Measurements from ENCODE around the gene MAP3K21. TPM values are rescaled to one million over a fixed set of nuclear protein-coding genes. Genes with fewer than 3 reads are reported as not detected.

Gene MAP3K21
- total and polyA plus RNA-seq, 2 donors (not counting 1 experiment from before 2014, with no cell fraction given) = 0.07 to 0.17 TPM

DNA sequence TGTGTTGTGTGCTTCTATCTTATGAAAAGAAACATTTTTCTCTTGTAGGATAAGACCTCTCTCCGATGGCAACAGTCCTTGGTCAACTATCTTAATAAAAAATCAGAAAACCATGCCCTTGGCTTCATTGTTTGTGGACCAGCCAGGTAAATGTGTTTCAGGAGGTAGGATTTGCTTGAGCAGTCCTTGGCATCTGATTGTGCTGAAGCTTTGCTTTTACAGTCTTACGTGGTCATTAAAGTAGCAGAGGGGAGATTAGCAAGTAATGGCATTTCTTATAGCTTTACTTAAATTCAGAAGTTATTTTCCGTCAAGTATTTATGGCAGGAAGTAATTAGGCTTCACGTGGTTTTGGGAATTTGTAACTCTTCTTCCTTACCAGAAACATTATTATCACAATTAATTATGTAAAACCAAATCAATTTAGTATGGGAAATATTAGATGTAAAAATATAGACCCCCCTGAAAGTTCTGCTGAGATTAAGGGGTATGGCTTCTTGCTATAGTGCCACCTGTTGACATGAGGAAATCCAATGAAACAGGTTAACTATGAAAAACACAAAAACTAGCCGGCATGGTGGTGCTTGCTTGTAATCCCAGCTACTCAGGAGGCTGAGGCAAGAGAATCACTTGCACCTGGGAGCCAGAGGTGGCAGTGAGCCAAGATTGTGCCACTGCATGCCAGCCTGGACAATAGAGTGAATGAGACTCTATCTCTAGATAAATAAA lies 49.0 kb downstream of the MAP3K21 start:
- no peaks in the 10 kb centered on the region for H3K9me3 ChIP-seq (ENCODE audit: control insufficient read depth, insufficient read depth, low read depth, low read length)
- no peaks in the 10 kb centered on the region for H3K36me3 ChIP-seq (ENCODE audit: control insufficient read depth, insufficient read depth, low read length)
- no peak for DNase-seq (ENCODE audit: low read depth in 2 of 2)
- no peaks in the 10 kb centered on the region for H4K20me1 ChIP-seq (ENCODE audit: control insufficient read depth, extremely low read depth, insufficient read depth, low read length)
- H3K4me2 ChIP-seq (ENCODE audit: extremely low read depth, insufficient read depth, low read length) = no peak overlapping the region
- H3K27me3 ChIP-seq (ENCODE audit: control insufficient read depth, insufficient read depth, low read length) = no peaks in the 10 kb centered on the region
- no peak overlapping the region for H2AFZ ChIP-seq (ENCODE audit: low read length)
- H3K27ac ChIP-seq (ENCODE audit: insufficient read depth, low read length) = no peak overlapping the region
- no peaks in the 10 kb centered on the region for H3K4me1 ChIP-seq (ENCODE audit: control insufficient read depth, extremely low read depth, insufficient read depth, low read length)
- no peak overlapping the region for H3K9ac ChIP-seq (ENCODE audit: insufficient read depth, low read length)
- H3K4me3 ChIP-seq (replicated peaks in 1 of 4; ENCODE audit: control extremely low read depth in 1 of 4, insufficient read depth in 1 of 4, low read depth in 3 of 4, low read length in 4 of 4) = no peak overlapping the region
- no peaks in the 10 kb centered on the region for H3K79me2 ChIP-seq (ENCODE audit: control insufficient read depth, insufficient read depth, low read length)
- TF ChIP-seq EZH2 (IDR thresholded peaks at IDR 0.05; ENCODE audit: low read length, missing control alignments) = no peak
- TF ChIP-seq, protein P1, sequence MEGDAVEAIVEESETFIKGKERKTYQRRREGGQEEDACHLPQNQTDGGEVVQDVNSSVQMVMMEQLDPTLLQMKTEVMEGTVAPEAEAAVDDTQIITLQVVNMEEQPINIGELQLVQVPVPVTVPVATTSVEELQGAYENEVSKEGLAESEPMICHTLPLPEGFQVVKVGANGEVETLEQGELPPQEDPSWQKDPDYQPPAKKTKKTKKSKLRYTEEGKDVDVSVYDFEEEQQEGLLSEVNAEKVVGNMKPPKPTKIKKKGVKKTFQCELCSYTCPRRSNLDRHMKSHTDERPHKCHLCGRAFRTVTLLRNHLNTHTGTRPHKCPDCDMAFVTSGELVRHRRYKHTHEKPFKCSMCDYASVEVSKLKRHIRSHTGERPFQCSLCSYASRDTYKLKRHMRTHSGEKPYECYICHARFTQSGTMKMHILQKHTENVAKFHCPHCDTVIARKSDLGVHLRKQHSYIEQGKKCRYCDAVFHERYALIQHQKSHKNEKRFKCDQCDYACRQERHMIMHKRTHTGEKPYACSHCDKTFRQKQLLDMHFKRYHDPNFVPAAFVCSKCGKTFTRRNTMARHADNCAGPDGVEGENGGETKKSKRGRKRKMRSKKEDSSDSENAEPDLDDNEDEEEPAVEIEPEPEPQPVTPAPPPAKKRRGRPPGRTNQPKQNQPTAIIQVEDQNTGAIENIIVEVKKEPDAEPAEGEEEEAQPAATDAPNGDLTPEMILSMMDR (conservative IDR thresholded peaks at IDR 0.05 in 1 of 2, IDR thresholded peaks at IDR 0.05 in 1 of 2; ENCODE audit: low read depth in 1 of 2, low read length in 2 of 2) = no peak

DNA sequence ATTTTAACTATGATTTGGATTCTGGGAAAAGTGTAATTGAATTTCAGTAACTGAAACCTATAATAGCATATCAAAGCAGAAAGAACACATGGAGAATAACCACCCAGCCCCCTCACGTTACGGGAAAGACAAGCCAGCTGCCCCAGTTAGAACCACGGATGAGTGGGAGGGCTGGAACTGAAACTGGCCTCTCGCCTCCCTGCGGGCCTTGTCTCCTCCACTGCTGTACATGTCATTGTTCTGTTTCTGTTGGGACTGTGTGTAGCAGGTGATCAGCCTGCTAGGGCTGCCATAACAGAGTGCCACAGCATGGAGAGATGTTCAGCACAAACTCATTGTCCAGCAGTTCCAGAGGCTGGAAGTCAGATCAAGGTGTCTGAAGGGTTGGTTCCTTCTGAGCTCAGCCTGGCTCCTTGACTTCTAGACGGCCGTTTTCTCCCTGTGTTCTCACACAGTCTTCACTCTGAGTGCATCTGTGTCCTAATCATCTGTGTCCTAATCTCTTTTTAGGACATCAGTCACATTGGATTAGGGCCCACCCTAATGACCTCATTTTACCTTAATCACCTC lies 52.4 kb downstream of the MAP3K21 start:
- no peak overlapping the region for H3K9ac ChIP-seq (ENCODE audit: insufficient read depth, low read length)
- H2AFZ ChIP-seq (ENCODE audit: low read length) = no peak overlapping the region
- H3K79me2 ChIP-seq (ENCODE audit: control insufficient read depth, insufficient read depth, low read length) = no peaks in the 10 kb centered on the region
- H3K4me1 ChIP-seq (ENCODE audit: control insufficient read depth, extremely low read depth, insufficient read depth, low read length) = no peaks in the 10 kb centered on the region
- H3K4me2 ChIP-seq (ENCODE audit: extremely low read depth, insufficient read depth, low read length) = no peak overlapping the region
- no peaks in the 10 kb centered on the region for H3K9me3 ChIP-seq (ENCODE audit: control insufficient read depth, insufficient read depth, low read depth, low read length)
- no peak overlapping the region for H3K27ac ChIP-seq (ENCODE audit: insufficient read depth, low read length)
- no peak for DNase-seq (ENCODE audit: low read depth in 2 of 2)
- H4K20me1 ChIP-seq (ENCODE audit: control insufficient read depth, extremely low read depth, insufficient read depth, low read length) = no peaks in the 10 kb centered on the region
- TF ChIP-seq, protein P1 (conservative IDR thresholded peaks at IDR 0.05 in 1 of 2, IDR thresholded peaks at IDR 0.05 in 1 of 2; ENCODE audit: low read depth in 1 of 2, low read length in 2 of 2) = no peak
- no peak for TF ChIP-seq EZH2 (IDR thresholded peaks at IDR 0.05; ENCODE audit: low read length, missing control alignments)
- H3K27me3 ChIP-seq (ENCODE audit: control insufficient read depth, insufficient read depth, low read length) = no peaks in the 10 kb centered on the region
- no peak overlapping the region for H3K4me3 ChIP-seq (replicated peaks in 1 of 4; ENCODE audit: control extremely low read depth in 1 of 4, insufficient read depth in 1 of 4, low read depth in 3 of 4, low read length in 4 of 4)
- no peaks in the 10 kb centered on the region for H3K36me3 ChIP-seq (ENCODE audit: control insufficient read depth, insufficient read depth, low read length)

DNA sequence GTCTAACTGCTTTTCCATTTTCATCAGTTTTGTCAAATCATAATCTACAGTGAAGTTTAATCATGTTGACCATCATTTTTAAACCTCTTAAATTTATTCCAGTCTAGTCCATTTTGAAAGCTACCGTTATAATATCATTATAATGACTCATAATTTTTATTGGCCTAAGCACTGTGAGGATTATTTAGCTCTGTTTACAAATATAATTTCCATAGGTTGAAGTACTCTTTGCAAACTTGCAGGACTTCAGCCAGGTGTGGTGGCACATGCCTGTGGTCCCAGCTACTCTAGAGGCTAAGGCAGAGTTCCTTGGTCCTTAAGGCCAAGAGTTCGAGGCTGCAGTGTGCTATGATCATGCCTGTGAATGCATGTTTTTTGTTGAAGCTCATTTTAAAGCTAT lies 54.3 kb downstream of the MAP3K21 start:
- Histone ChIP-seq H3K4me1 (ENCODE audit: control insufficient read depth, extremely low read depth, insufficient read depth, low read length) (no peaks in the 10 kb centered on the region), H3K4me2 (ENCODE audit: extremely low read depth, insufficient read depth, low read length) (no peak overlapping the region), H4K20me1 (ENCODE audit: control insufficient read depth, extremely low read depth, insufficient read depth, low read length) (no peaks in the 10 kb centered on the region), H2AFZ (ENCODE audit: low read length) (no peak overlapping the region), H3K27me3 (ENCODE audit: control insufficient read depth, insufficient read depth, low read length) (no peaks in the 10 kb centered on the region), H3K9me3 (ENCODE audit: control insufficient read depth, insufficient read depth, low read depth, low read length) (no peaks in the 10 kb centered on the region), H3K9ac (ENCODE audit: insufficient read depth, low read length) (no peak overlapping the region), H3K79me2 (ENCODE audit: control insufficient read depth, insufficient read depth, low read length) (no peaks in the 10 kb centered on the region), H3K27ac (ENCODE audit: insufficient read depth, low read length) (no peak overlapping the region), H3K36me3 (ENCODE audit: control insufficient read depth, insufficient read depth, low read length) (no peaks in the 10 kb centered on the region), H3K4me3 (replicated peaks in 1 of 4; ENCODE audit: control extremely low read depth in 1 of 4, insufficient read depth in 1 of 4, low read depth in 3 of 4, low read length in 4 of 4) (no peak overlapping the region)
- TF ChIP-seq EZH2 (IDR thresholded peaks at IDR 0.05; ENCODE audit: low read length, missing control alignments) = no peak
- DNase-seq (ENCODE audit: low read depth in 2 of 2) = no peak

Measured in fibroblast of lung (primary cell).